OCI-LY7 (cell line): ENCODE measurements around the gene CCNI2.

Experiments
- EZH2phosphoT487 ChIP-seq: fragments of 200-600 bp; sonication (generic); IDR thresholded peaks from 2 replicates; pipeline ENCODE4 v1.6.1; 2018; ENCODE audit warnings: low read depth, borderline replicate concordance, mild to moderate bottlenecking, mixed run types, antibody characterized with exemption, low read length, moderate library complexity, mixed read lengths
- TF ChIP-seq, protein P1 (sequence below): fragments of 200-600 bp; sonication (generic); conservative IDR thresholded peaks from 2 replicates; pipeline ENCODE4 v1.5.1; 2014; ENCODE audit warnings: mild to moderate bottlenecking, antibody characterized with exemption, low read length, moderate library complexity, mixed read lengths

DNA sequence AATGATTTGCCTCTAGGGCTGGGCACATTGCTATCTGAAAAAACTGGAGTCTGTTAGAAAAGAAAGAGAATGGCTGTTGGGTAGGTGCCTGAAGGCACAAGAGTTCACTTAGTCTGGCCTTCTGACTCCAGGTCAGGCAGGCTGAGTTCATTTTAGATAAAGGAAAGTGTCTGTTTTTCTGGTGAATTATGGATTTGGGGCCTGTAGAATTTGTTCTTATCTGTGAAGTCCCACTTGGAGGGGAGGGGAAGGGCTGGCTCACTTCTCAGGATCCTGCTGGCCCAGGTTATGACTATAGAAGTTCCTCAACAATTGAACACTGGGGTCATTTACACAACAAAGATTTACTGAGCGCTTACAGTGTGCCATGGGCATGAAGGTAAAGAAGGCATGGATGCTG, 41.3 kb downstream of the CCNI2 start:
- TF ChIP-seq, protein P1, sequence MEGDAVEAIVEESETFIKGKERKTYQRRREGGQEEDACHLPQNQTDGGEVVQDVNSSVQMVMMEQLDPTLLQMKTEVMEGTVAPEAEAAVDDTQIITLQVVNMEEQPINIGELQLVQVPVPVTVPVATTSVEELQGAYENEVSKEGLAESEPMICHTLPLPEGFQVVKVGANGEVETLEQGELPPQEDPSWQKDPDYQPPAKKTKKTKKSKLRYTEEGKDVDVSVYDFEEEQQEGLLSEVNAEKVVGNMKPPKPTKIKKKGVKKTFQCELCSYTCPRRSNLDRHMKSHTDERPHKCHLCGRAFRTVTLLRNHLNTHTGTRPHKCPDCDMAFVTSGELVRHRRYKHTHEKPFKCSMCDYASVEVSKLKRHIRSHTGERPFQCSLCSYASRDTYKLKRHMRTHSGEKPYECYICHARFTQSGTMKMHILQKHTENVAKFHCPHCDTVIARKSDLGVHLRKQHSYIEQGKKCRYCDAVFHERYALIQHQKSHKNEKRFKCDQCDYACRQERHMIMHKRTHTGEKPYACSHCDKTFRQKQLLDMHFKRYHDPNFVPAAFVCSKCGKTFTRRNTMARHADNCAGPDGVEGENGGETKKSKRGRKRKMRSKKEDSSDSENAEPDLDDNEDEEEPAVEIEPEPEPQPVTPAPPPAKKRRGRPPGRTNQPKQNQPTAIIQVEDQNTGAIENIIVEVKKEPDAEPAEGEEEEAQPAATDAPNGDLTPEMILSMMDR, result no peak
- no peak for TF ChIP-seq EZH2phosphoT487
